ENCODE data around the gene CXCL14.

GRCh38 chr5:135608761-135609443 is 30.1 kb upstream of the CXCL14 start:
- no peak for TF ChIP-seq CTCF (conservative IDR thresholded peaks at IDR 0.05 in 1 of 2, IDR thresholded peaks at IDR 0.05 in 1 of 2; ENCODE audit: low read depth in 1 of 2, low read length in 2 of 2)
- no peak for TF ChIP-seq EZH2 (IDR thresholded peaks at IDR 0.05; ENCODE audit: low read length, missing control alignments)

Data from fibroblast of lung (primary cell).